GM19467 (cell line): ENCODE measurements around the gene HEATR3.

Experiments used
- ATAC-seq: cut with Tn5 transposase; IDR thresholded peaks from one replicate; pipeline ENCODE4 v1.9.1; 2021; ENCODE audit warnings: mild to moderate bottlenecking, moderate library complexity; ENCODE audit not compliant: unreplicated experiment

HEATR3 gene

DNA sequence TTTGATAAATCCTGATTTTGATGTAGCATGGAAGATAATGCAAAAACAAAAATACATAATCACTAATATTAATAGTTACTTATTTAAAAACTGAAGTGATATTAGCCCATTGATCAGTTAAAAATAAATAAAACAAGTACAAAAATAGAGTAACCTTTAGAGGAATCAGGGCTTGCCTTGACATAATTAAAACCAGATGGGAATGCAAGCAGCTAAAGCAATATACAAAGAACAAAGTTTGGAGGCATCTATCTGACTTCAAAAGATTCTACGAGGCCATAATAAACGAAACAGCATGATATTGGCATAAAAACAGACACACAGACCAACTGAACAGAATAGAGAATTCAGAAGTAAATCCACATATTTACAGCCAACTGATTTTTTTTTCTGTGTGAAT is 15.0 kb upstream of the HEATR3 start:
- no peak for ATAC-seq

DNA sequence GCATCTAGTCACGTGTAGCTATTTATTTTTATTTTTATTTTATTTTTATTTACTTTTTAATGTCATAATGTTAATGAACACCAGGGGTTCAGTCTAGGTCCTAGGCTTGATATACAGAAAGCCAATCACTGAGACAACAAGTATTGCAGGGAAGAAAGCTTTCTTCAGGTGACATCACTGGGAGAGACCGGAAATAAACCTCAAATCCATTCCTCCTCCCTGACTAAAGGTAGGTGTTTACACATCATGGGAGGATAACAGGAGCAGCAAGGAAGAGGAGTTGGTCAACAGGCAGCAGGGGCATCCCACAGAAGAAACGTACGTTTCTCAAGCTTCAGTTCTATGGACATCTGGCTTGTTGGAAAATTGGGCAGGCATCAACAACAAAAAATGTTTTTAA is 9.5 kb upstream of the HEATR3 start:
- ATAC-seq: no peak

DNA sequence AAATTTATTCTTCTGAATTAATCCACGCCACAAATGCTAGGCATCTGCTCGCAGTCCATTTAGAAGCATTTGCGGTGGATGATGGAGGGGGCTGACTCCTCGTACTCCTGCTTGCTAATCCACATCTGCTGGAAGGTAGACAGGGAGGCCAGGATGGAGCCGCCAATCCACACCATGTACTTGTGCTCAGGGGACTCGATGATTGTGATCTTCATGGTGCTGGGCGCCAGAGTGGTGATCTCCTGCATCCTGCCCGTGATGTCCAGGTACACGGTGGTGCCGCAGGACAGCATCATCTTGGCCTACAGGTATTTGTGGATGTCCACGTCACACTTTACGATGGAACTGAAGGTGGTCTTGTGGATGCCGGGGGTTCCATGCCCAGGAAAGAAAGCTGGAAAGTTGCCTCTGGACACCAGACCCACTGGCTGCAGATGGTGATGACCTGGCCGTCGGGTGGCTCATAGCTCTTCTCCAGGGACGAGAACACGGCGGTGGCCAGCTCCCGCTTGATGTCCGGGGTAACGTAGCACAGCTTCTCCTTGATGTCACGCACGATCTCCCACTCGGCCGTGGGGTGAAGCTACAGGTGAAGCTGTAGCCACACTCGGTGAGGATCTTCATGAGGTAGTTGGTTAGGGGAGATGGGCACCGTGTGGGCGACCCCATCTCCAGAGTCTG is 7.5 kb upstream of the HEATR3 start:
- ATAC-seq: no peak

DNA sequence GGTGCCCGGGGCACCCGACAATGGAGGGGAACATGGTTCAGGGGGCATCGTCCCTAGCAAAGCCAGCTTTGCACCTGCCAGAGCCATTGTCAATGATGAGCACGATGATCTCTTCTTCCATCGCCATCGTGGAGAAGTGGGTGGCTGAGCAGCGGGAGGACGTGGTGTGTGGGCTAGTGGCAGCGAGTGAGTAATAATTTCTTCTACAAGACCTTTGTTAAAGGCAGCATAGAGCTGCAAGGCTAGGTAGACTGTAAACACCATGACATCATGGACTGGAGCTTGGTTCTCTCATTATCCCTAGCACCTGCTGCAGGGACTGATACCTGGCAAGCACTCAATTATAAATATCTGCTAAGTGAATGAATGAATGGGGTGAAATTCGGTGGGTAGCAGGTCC is 6.7 kb upstream of the HEATR3 start:
- no peak for ATAC-seq

DNA sequence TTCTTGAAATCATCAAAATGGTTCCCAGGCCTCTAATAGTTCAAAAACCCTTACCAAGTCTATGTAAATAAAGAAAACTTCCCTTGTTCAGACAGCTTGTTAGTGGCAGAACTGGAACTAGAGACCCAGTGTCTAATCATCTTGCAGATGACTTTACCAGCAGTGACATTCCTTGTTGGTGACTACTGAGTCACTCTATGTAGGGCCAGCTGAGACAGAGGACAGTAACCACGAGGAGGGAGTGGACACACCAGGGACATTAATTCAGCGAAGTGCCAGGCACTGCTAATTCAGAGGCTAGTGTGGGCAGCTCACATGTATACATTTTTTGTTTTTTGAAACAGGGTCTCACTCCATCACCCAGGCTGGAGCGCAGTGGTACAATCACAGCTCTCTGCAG is 6.1 kb upstream of the HEATR3 start:
- no peak for ATAC-seq

DNA sequence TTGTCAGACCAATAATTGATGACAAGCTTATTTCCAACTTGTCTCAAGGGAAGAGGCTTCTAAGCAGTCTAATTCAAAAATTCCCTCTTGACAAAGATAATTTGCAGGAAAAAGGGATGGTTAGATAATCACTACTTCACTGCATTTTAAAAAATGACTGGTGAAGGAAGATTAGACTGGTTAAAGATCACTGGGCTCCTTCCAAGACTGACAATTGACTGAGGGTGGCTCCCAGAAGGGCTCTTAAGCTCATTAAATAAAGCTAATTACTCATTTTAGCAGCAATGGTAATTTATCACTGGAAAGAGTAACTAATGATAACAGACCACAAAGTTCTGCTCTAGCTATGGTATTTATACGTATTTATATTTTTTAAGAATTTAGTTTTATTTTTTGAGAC is 4.4 kb upstream of the HEATR3 start:
- ATAC-seq: no peak

DNA sequence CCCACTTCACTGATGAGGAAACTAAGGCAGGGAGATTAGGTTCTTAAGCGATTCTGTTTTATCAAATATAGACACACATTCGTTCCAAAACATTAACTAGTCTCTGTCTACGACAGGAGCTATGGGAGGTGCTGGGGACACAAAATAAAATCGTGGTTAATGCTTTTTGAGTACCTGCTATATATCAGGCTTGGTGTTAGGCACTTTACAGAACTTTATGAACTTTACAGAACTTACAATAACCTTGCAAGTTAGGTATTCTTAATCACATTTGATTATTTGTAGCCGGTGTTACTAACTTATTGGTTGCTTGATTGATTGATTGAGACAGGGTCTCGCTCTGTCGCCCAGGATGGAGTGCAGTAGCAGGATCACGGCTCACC is 538 bp upstream of the HEATR3 start:
- no peak for ATAC-seq

DNA sequence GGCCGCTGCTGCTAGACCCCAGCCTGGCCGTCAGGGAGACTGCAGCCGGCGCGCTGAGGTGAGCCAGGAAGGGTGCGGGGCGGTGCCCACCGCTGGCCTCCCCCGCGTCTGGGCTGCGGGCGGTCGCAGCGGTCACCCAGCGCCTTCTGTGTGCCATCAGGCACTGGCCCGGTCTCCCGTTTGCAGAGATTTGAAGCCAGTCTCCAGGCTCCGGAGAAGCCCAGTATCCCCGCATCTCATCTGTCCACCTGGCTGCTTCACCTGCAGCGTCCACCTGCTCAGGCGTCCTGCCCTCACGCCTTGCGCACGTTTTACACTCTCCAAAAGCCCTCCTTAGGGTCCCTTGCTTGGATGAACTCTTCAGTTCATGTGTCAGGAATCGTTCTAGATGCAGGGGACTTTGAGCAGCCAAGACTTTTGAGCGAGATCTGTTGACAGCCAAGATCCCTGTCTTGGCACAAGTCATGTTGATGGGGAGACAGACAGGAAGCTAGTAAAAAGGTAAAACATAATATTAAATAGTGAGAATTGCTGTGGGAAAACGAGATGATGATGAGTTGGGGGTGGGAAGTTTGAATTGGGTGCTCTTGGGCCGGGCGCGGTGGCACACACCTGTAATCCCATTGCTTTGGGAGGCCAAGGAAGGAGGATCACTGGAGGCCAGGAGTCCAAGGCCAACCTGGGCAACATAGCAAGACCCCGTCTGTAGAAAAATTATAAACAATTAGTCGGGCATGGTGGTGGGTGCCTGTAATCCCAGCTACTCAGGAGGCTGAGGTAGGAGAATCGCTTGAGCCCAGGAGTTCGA is 916 bp downstream of the HEATR3 start:
- no peak for ATAC-seq

DNA sequence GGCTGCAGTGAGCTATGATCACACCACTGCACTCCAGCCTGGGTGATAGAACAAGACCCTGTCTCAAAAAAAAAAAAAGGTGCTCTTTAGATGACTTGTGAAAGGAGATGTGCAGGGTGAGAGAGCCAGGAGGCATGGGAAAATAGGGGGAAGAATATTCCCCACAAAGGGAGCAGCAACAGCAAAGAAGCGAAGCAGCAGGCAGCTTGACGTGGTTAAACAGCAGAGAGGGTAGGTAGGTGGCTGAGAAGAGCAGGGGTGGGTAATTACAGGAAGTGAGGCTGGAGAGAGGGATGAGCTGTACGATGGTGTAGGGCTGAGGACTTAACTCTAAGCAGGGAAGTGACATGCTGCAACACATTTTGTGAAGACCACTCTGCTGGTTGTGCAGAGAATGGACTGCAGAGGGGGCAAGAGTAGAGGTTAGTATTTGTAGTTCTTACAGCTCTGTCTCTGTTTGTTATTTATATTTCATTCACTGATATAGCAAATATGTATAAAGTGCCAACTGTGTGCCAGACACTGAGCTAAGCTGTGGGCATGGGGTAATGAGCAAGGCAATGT is 1.6 kb downstream of the HEATR3 start:
- ATAC-seq: no peak

DNA sequence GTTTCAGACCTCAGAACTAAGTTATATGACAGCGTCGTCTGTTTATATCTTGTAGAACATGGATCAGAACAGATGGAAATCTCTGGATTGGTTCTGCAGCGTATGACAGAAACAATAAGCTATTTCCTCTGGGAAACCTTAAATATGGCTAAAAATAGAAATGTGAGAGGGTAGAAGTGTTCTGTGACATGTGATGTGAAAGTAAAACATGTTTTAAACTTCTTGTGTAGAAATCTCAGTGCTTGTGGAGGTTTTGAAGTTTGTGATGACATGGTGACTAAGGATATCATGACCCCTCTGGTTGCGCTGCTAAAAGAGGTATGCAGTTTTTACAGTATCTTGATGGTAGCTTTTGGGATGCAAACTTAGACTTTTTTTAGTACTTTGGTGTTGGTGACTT is 2.8 kb downstream of the HEATR3 start:
- ATAC-seq: no peak

DNA sequence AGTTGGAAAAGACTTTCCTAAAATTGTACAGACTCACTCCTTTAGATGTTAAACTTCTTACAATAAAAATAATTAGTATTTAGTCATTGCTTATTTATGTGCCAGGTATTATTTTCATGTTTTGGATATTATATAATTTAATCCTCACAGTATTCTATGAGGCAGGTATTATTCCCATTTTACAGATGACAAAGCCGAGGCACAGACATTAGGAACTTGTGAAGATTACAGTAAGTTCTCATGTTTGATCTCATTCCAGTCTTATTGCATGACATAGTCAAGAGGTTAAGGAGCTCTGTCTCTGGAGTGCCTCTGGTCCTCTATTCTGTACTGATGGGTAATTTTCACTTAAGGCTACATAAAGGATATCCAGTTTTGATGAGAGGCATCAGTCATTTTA is 3.3 kb downstream of the HEATR3 start:
- ATAC-seq: no peak

DNA sequence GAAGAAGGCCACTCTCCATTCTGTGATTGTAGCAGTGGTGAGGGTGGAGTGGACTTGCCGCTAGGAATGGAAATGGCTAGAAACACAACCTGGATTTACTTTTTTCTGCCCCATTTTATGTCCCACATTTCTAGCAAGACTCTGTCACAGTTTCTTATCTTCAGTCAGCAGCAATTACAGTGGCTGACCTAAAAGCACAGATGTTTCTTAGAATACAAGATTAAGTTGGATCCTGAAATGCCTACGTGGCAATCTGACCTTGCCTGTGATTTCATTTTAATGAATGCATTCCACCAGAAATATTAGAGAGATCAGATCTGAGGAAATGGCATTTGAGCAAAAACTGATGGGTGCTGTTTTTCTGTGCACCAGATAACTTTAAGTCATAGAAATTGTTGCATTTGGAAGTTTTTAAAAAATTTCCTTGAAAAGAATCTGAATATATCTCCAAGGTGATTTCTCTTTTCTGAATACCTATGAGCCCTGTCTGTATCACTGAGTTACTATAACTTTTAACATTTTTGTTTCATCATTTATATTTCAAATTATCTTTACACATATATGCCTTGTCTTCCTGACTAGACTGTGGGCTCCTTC is 5.4 kb downstream of the HEATR3 start:
- no peak for ATAC-seq

DNA sequence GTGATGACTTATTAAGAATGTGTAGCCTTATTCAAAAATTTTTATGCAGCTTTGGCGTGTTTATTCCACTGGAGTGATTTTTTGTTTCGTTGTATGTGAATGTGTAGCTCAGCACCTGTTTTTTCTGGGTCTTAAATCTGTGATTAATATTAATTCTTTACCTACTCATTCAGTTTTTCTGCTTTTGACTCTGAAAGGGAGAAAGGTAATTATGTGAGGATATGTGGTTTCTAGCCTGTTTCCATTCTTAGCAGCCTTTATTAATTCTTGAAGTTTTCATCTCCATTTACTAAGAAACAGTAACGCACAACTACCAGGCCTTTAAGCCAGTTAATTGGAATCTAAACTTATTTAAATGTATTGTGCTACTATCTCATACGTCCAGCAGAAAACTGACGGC is 7.0 kb downstream of the HEATR3 start:
- no peak for ATAC-seq

DNA sequence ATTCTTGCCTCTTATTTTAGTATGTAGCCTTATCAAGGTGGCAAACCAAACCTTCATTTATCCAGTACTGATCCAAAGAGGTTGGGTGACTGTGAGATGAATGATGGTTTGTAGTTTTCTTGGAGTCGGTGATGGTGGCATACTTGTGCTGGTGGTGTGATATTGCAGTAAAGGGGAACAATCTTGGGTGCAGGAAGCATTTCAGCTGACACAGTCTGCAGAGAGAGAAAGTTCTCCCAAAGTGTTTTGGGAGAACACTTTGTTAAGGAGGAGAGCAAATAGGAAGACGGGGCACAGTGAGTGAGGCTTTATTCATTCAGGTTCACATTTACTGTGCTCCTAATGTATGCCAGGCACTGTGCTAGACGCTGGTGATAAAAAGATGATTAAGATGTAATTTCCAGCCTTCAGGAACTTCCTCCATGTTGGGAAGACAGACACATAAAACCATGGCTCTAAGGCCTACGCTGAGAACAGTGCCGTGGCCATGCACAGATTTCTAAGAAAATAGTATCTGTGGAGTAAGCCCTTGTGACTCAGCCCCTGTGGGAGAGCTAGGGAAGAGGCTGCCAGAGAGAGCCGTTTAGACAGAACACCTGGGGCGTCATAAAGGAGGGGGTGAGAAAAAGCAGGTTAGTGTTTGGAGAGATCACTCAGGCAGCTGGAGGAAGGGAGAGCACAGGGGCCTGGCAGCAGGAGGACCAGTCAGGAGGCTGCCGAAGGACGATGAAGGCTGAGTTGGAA is 13.8 kb downstream of the HEATR3 start:
- no peak for ATAC-seq

DNA sequence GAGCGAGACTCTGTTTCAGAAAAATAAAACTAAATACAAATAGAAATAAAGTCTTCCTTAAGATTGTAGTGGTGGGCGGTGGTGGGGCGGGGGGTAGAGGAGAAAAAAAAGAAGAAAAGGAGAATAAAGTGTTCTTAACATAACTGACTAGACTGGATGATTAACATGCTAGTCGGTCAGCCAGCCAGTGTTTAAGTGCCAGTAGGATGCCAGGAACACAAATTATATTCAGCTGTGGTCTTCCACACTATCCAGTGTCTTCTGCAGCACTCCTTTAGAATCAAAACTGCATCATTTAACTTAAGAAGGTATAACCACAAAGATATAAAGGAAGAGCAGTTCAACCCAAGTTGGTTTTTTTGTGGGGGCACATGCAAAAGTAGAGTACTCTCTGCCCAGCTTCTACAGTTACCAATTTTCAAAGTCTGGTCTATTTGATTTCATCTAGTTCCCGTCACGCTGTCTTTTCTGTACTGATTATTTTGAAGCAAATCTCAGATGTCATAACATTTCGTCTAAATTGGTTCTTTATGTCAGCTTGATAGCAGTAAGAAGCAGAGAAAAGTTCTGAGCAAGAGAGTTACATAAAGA is 15.8 kb downstream of the HEATR3 start:
- no peak for ATAC-seq

DNA sequence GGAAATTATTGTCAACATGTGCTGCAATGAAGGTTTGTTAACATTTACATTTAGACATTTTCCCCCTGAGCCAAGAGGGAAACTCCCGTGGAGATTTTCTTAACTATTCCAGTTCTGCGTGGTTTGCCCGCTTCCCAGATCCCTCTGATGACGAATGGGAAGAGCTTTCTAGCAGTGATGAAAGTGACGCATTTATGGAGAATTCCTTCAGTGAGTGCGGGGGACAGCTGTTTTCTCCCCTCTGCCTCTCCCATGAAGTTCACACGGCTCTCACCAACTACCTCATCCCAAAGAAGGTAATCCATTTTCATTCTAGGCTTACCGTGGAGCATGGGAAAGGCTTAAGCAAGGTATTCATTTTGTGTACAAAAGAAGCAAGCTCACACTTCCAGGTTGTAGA is 18.2 kb downstream of the HEATR3 start:
- no peak for ATAC-seq

DNA sequence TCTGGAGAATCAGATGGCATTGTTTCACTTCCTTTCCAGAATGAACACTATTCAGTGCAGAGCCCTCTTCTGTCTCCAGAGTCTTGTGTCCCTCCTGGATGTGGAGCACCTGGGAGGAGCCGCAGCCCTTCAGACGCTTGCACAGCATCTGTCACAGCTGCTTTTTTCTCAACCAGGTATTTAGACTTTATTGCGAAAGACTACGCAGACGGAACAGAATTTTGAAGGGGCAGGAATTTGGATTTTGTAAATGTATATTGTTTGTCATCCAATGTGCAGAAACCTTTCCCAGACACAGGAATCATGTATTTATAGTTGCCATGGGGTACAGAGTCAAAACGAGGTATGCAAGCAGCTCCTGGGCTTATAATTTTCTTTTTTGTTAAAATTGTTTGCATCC is 20.4 kb downstream of the HEATR3 start:
- ATAC-seq: no peak

DNA sequence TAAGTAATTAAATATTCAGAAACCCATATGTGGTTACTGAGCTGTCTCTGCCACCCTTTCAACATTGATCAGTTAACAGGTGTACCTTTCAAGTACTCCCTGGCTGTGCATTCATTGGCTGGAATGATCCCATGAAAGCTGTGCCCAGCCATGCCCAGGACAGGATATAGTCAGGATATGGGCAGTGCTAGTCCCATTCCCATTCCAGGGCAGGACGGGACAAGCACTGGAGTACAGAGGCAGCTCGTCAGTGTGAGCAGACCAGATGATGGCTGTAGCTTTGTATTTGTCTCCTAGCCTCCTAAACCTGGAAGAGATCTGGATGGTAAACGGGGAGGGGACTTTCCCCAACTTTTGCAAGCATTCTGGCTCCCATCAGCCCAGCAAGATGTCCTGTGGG is 22.5 kb downstream of the HEATR3 start:
- ATAC-seq: no peak

DNA sequence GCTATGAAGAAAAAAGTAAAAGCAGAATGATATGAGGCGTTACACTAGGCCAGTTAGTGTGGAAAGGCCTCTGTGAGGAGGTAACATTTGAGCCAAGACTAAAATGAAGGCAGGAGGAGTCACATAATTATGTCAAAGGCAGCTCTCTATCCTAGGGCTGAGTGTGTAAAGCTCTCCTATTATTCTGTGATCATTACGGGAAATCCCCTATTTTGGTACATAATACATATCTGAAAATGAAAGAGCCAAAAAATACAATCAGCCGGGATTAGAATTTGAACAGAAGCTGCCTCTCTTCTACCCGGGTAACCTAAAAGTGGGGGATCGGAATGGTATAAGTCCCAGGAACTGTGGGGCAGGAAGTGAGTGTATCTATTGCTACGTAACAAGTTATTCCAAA is 27.1 kb downstream of the HEATR3 start:
- no peak for ATAC-seq

DNA sequence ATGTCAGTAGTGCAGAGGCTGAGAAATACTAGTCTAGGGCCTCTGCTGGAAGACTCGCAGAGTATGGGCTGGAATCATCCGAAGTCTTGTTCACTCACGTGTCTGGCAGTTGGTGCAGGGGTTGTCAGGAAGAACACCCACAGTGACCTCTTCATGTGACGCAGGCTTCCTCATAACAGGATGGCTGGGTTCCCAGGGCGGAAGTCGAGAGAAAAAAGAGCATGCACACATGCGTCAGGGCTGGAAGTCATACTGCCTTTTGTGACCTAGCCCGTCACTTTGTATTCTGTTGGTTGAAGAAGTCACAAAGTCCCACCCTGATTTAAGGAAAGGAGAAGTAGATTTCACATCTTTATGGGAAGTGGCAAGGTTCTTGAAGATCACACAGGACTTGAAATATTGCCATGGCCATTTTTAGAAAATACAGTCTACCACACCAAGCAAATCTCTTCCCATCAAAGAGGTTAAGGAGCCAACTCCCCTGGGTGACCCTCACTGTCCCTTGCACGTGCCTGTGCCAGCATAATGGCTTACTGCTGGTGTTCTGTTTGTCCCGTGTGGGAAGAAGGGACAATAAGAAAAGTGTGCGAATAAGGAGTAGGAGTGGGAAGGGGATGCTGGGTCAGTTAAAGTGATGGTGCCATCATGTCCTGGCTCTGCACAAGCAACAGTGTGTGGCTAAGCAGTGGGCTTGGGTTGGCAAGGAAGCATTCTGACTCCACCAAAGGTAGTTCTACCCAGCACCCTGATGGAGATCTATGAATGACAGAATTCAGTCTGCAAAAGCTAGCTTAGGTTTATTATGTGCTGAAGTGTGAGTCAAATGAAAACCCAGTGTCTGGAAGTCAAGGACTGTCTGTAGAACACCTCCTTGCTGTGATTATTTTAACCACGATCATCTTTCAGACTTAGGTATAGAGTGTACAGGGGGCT is 28.1 kb downstream of the HEATR3 start:
- no peak for ATAC-seq
